HT-29 (cell line): Measurements from ENCODE around the gene PEG3. TPM values are rescaled to one million over a fixed set of nuclear protein-coding genes. Genes with fewer than 3 reads are reported as not detected.

Experiments
- DNase-seq: peaks from one replicate; pipeline ENCODE4 v3.0.0-alpha.2; 2015; ENCODE audit warnings: low spot score
- total RNA-seq: library from RNA; depleted of rRNA; stranded (reverse); fragments of >200 nt; shearing (Covaris generic); gene quantifications from 2 replicates; pipeline ENCODE4 v1.2.3, GENCODE V29; 2014

The PEG3 gene
- total RNA-seq, 1 experiment from 2014 or later: not detected

- no peak for DNase-seq
These were observed 1.4 kb downstream of the PEG3 start for GRCh38 chr19:56838909-56839651.

- no peak for DNase-seq
These were observed 2.3 kb downstream of the PEG3 start for GRCh38 chr19:56838024-56838908.

DNA sequence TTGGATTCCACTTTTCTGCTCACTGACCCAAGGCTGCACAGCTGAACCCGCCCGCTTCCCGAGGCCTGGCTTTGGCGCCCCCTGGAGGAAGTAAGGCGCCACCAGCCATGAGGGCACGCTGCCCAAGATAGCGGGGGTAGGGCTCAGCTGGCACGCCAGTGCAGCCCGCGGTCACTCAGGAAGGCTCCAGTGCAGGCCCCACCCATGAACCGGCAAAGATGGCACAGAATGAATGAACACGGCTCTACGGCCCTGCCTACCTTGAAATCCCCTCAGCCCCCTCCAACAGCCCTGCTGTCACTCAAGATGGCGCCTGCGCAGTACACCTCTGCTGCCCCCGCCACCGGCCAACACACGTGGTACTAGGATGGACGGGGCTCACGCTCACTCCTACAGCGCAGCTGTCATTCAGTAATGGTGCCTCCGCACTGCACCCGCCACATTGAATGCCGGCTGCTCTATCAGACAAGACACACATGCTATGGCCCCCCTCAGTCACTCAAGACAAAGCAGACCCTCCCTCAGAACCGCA is 3.0 kb downstream of the PEG3 start:
- no peak for DNase-seq

DNA sequence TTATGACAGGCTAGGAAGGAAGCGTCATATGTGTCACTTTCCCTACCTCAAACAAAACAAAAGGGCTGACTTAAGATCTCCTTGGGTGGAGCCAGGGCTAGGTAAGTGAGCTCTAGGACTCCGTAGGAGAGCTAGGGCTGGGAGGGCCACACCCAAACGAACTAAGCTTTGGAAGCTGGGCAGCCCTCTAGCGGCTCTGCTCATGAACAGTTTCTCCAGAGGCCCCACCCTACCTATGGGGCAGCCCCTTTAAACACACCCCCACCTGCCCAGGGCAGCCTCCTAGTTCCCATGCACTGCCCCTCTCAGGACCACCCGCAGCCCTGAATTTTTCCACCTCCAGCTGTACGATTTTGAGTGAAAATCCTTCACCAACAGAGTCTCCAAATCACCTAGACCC is 3.5 kb downstream of the PEG3 start:
- DNase-seq: no peak

- no peak for DNase-seq
These were observed 4.5 kb downstream of the PEG3 start for GRCh38 chr19:56836059-56836458.

GRCh38 chr19:56835401-56835800 is 5.1 kb downstream of the PEG3 start:
- no peak for DNase-seq

GRCh38 chr19:56834564-56835375 is 5.8 kb downstream of the PEG3 start:
- DNase-seq: no peak

- DNase-seq: no peak
These were observed 8.1 kb downstream of the PEG3 start for GRCh38 chr19:56832352-56832928.

DNA sequence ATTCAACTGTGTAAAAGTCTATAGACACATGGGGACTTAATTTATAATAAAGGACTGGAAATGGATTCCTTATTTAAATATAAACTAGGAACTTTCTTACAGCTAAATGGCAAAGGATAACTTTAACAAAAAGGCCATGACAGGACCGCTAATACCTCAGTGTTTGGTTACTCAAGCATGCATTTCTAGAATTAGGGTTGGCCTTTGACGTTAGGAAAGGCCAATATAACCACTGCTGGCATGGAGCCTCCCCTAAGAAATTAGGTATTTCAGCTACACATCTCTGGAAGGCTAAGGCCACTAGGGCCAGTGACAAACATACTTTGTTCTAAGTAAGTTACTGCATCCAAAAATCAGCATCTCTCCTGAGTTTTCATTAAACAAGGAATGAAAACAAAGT is 9.3 kb downstream of the PEG3 start:
- no peak for DNase-seq

DNA sequence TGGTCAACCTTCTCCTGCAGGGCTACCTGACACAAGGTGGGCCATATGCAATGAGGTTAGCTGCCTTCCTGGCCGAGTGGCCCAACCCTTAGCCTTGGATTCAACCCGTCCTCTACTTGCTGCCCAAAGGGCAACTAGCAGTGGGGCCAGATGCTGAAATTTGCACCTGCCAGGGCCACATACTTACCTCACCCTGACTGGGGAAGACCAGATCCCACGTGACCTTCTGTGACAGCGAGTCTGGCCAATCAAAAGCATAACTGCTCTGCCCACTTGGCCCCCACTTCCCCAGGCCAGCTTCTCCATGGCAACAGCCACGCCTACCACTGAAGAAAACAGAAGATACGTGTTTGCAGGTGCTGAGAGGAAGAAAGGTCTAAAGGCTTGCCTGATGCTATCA is 10.9 kb downstream of the PEG3 start:
- DNase-seq: no peak

- DNase-seq: no peak
These were observed 12.8 kb downstream of the PEG3 start for GRCh38 chr19:56827708-56828107.

DNA sequence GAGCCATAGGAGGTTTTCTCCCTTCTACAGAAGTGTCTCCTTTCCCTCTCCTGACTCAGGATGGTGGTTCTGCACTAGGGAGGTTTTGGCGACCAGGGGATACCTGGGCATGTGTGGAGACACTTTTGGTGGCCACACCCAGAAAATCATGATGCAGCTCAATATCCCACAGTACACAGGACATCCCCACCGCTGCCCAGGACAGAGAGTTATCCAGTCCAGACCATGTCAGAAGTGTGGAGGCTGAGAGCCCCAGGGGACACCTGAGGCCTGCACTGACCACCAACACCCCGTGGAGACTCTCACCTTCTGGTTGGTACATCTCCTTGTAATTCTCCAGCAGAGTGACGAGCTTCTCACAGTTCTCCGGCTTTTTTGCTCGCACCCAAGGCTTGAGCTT is 16.6 kb downstream of the PEG3 start:
- no peak for DNase-seq

DNA sequence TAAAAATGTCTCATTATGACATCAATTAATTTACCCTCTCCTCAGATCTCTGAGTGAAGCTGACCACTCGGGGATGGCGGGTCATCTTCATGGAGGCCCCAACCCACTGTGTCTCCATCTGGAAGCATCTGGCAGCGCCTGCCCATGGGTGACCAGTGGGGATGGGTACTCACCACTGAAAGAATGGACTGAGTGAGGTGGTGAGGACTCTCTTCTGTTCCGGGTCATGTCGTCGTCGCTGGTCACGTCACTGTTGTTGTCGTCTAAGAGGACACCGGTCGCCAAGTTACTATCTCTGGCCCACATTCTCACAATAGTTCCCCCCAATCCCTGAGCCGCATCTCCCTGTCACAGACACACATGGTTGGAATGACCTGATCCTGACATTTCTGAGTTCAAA is 17.1 kb downstream of the PEG3 start:
- no peak for DNase-seq

DNA sequence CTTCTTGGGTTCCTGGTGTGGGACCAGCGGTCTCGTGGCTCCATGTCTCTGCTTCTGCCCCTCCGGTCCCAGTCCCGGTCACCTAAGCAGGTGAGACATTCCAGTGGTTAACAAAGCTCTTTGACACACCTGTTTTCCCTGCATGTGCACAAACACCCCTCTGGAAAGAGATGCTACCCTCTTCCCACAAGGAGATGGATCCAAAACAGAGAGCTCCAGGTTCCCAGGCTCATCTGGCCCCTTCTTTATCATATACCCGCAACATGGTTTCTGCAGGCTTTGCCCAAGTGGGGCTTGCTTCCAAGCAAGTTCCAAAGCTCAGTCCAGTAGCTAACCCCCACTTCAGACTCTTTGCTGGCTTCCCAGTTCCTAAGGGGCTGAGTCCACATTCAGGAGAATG is 17.8 kb downstream of the PEG3 start:
- no peak for DNase-seq

- DNase-seq: no peak
These were observed 18.9 kb downstream of the PEG3 start for GRCh38 chr19:56821675-56822074.

DNA sequence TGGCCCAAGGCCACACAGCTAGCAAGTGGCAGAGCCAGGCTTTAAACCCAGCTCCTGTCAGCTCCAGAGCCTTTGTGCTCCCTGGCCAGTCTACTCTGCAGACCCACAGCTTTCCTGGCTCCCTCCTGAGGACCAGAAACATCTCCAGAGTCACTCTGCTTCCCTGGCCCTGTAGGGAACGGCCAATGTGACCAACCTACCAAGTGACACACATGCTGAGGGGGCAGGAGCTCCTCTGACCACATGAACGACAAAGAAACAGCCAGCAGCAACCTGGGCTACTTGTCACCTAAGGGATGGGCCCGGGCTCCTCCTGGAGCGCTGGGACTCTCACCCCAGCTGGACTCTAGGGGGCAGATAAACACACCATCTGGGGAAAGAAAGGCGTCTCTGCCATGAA is 19.3 kb downstream of the PEG3 start:
- DNase-seq: no peak

DNA sequence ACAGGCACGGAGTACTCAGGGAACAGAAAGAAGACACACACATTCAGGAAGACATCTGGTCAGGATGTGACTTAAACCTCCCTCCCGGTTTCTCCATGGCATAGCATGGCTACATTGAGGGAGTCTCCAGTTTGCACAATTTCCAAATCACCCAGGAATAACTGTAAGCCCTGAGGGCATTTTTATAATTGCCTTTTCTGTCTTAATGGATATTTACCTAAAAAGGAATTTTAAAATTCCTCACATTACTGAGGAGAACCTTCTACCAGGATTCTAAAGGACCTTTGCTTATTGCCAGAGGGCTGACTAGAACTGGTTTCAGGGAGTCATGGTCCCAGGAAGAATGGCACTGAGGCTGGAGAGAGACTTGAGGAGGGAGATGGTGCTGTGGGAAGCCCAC is 21.4 kb downstream of the PEG3 start:
- no peak for DNase-seq

DNA sequence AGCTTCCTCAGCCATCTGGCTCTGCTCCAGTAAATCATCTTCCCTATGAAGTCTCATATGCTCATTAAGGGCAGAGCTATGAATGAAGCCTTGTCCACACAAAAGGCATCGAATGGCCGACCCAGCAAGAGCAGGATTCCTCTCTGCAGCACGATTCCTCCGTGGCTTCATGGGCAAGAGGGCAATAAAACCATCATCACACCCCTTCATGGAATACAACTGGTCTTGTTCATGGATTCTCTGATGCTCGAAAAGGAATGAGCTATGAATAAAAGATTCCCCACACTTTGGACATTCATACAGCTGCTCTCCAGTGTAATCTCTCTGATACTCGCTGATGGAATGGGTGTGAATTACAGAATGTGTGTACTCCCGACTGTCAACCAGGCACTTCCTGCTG is 25.9 kb downstream of the PEG3 start:
- DNase-seq: no peak

DNA sequence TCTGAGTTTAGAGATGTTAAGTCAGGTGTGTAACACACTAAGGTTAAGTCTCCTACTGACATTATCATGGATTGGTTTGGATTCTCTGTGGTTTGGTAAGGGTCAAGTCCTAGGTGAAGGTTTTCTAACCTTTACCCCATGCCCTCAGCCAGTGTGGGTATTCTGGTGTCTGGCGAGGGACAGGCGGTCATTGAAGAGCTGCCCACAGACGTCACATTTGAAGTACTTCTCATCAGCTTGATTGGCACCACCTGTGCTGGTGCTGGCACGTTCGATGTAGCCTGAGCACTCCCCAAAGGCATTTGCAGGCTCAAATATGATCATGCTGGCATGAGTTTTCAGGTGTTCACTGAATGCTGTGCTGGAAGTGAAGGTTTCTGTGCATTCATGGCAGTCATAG is 27.0 kb downstream of the PEG3 start:
- DNase-seq: no peak

DNA sequence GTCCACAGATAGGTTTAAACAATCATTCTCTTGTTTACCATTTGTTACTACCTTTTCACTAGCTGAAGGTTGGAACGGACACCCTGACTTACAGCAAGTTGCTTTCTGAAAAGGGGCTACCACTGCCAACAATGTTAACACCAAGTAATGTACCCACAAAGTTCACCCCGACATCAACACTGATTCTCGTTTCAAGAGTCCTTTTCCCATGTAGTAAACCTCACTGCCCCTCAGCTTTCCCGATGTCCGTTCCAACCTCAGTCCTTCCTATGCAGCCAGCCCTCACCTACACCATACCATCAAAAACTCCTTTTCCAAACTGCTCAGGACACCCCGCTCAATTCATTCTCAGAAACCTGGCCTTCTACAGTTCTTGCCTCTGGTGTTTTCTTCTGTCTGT is 29.0 kb downstream of the PEG3 start:
- DNase-seq: no peak

DNA sequence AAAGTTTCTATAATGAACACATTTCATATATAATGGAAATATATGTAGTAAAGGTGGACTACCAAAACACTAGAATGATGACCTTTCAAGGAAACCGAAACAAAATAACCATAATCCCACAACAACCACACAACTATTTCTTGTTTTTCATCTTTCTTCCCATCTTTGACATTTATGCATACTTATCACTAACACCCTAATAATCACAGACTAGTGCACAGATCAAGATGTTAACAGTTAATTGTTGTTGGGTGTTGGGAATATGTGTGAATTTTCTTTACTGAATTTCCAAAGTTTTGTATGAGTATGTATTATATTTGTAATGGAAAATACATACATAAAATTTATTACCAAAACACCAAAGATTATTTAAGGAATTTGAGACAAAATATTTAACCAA is 30.3 kb downstream of the PEG3 start:
- DNase-seq: no peak
